IMR-90 (cell line): ENCODE results near the gene RHBDD2.

Experiments
- BHLHE40 ChIP-seq: fragments of 150-350 bp; IDR thresholded peaks from 2 replicates; pipeline ENCODE4 v1.6.1; 2016; ENCODE audit warnings: mild to moderate bottlenecking, low read depth, low read length
- CEBPB ChIP-seq: IDR thresholded peaks from 2 replicates; pipeline ENCODE4 v1.6.1; 2012; ENCODE audit warnings: low read depth, low read length, improper control_type of control experiment
- CHD1 ChIP-seq: IDR thresholded peaks from 2 replicates; pipeline ENCODE4 v1.6.1; 2012; ENCODE audit warnings: low read depth, low read length, improper control_type of control experiment
- CTCF ChIP-seq: conservative IDR thresholded peaks from 2 replicates; pipeline ENCODE4 v1.5.1; 2012; ENCODE audit warnings: mild to moderate bottlenecking, low read depth, low read length, improper control_type of control experiment
- ELK1 ChIP-seq: fragments of 150-350 bp; IDR thresholded peaks from 2 replicates; pipeline ENCODE4 v1.6.1; 2016; ENCODE audit warnings: low read depth, mild to moderate bottlenecking, low read length, moderate library complexity, borderline replicate concordance
- MAFK ChIP-seq: IDR thresholded peaks from 2 replicates; pipeline ENCODE4 v1.6.1; 2012; ENCODE audit warnings: low read depth, low read length, improper control_type of control experiment
- MAZ ChIP-seq: IDR thresholded peaks from 2 replicates; pipeline ENCODE4 v1.6.1; 2012; ENCODE audit warnings: low read depth, mild to moderate bottlenecking, low read length, improper control_type of control experiment, moderate library complexity, borderline replicate concordance
- MXI1 ChIP-seq: IDR thresholded peaks from 2 replicates; pipeline ENCODE4 v1.6.1; 2012; ENCODE audit warnings: low read depth, mild to moderate bottlenecking, low read length, moderate library complexity, borderline replicate concordance
- POLR2A ChIP-seq: IDR thresholded peaks from 2 replicates; pipeline ENCODE4 v1.6.1; 2012; ENCODE audit warnings: mild to moderate bottlenecking, low read depth, low read length
- RAD21 ChIP-seq: IDR thresholded peaks from 2 replicates; pipeline ENCODE4 v1.6.1; 2012; ENCODE audit warnings: low read length, improper control_type of control experiment
- RFX5 ChIP-seq: IDR thresholded peaks from 2 replicates; pipeline ENCODE4 v1.8.0; 2012; ENCODE audit warnings: low read depth, mild to moderate bottlenecking, low read length, moderate library complexity
- TF ChIP-seq, protein P1 (sequence below): fragments of 150-350 bp; IDR thresholded peaks from 2 replicates; pipeline ENCODE4 v1.6.1; 2017; ENCODE audit warnings: mild to moderate bottlenecking, antibody characterized with exemption, low read length, low read depth

DNA sequence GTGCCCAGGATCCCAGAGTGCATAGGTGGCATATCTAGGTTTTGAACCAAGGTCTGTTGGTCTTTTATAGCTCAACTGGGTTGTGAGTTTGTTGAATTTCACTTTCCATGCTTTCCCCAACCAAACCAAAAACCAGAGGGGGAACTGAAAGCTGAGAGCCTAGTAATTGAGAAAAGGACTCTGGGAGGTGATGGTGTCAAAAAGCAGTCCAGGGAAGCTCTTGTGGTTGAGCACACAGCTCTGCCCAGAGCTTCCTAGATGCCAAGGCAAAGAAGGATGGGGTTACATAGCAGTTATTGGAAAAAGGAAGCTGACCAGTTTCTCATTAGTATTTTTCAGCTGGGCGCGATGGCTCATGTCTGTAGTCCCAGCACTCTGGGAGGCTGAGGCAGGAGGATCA, 46.1 kb downstream of the RHBDD2 start:
- TF ChIP-seq CTCF, result no peak
- TF ChIP-seq, protein P1, sequence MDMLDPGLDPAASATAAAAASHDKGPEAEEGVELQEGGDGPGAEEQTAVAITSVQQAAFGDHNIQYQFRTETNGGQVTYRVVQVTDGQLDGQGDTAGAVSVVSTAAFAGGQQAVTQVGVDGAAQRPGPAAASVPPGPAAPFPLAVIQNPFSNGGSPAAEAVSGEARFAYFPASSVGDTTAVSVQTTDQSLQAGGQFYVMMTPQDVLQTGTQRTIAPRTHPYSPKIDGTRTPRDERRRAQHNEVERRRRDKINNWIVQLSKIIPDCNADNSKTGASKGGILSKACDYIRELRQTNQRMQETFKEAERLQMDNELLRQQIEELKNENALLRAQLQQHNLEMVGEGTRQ, result no peak
- no peak for TF ChIP-seq MAFK
- TF ChIP-seq CEBPB, result no peak
- TF ChIP-seq POLR2A, result no peak
- TF ChIP-seq RFX5, result no peak
- TF ChIP-seq RAD21, result no peak
- TF ChIP-seq BHLHE40, result no peak
- TF ChIP-seq MAZ, result no peak
- TF ChIP-seq MXI1, result no peak
- TF ChIP-seq CHD1, result no peak
- no peak for TF ChIP-seq ELK1
